GM20431 (cell line): ENCODE data around the gene MPZL1.

ENCODE experiments used
- in situ Hi-C: fragments of 300-500 bp; cut with MseI, MboI; formaldehyde crosslinking; loops from one replicate; pipeline ENCODE4 v1.15.0; 2020; ENCODE audit warnings: low sequenced_read_pairs; ENCODE audit not compliant: unreplicated experiment

Gene MPZL1

GRCh38 chr1:167772436-167772835 is 50.7 kb downstream of the MPZL1 start:
- in situ Hi-C loops, result no loop called here

- in situ Hi-C loops, result no loop called here
Observed at GRCh38 chr1:167773516-167773915, 51.7 kb downstream of the MPZL1 start.

- in situ Hi-C loops, result no loop called here
Observed at GRCh38 chr1:167774710-167775109, 52.9 kb downstream of the MPZL1 start.

GRCh38 chr1:167775178-167775577 is 53.4 kb downstream of the MPZL1 start:
- in situ Hi-C loops, result no loop called here

DNA sequence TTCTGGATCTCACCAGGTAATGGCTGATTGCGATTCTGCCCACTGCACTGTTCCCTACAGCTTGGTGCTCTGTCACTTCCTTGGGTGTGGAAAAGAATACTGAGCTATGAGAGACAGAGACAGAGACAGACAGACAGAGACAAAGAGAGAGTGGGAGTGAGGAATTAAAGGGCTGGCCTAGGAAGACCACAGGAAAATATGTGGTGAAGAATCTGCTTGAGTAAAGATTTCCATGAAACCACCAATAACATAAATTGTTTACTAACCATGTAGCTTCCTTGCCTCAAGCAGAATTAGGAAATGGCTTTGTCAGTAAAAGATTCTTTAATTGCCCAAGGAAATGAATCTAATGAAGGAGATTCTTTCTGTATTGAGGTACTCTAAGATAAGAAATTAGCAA is 54.4 kb downstream of the MPZL1 start:
- in situ Hi-C loops, result no loop called here

DNA sequence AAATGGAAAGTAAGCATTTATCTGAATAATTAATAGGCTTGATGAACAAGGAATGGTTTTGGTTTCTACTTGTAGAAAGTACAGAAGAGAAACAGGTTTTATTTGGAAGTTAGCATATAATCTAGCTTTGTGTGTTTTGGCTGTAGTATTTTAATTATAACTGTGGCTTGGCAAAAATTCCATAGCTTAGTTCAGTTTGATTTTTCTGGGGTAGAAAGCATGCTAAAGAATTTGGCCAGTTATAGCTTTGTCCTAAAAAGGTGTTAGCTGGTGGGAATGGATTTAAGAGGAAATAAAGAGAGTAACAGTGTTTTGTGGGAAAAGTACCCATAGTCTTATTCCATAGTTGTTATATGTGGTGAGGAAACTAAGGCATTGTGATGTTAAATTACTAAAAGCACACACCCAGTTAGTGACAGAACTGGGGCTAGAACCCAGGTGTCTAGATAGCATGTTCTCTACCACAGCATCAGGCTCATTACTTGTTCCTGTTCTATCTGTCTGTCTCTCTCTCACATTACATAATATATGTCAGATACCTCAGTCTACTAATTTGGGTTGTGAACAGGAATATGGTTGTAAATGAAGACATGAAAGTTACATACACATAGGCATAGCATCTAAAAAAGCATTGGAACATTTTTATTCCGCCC is 55.0 kb downstream of the MPZL1 start:
- in situ Hi-C loops, result no loop called here

DNA sequence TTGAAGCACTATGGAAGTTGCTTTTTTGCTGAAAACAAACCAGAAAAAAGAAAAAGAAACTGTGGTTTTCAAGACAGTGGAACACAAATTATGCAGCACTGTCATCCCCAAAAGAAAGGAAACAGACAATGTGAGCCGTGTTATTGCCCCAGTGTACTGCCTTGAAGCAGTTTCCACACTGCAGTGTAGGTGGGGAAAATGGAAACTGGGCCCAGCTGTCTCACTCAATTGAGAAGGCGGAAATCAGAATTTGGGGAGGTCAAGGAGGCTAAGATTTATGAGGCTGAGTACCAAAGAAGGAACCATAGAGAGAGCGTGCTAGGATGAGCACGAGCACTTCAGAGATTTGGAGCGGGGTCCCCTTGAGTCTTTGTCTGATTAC is 55.5 kb downstream of the MPZL1 start:
- in situ Hi-C loops, result no loop called here

GRCh38 chr1:167781558-167781957 is 59.8 kb downstream of the MPZL1 start:
- in situ Hi-C loops, result no loop called here

- in situ Hi-C loops, result no loop called here
Observed at GRCh38 chr1:167782946-167783345, 61.2 kb downstream of the MPZL1 start.

DNA sequence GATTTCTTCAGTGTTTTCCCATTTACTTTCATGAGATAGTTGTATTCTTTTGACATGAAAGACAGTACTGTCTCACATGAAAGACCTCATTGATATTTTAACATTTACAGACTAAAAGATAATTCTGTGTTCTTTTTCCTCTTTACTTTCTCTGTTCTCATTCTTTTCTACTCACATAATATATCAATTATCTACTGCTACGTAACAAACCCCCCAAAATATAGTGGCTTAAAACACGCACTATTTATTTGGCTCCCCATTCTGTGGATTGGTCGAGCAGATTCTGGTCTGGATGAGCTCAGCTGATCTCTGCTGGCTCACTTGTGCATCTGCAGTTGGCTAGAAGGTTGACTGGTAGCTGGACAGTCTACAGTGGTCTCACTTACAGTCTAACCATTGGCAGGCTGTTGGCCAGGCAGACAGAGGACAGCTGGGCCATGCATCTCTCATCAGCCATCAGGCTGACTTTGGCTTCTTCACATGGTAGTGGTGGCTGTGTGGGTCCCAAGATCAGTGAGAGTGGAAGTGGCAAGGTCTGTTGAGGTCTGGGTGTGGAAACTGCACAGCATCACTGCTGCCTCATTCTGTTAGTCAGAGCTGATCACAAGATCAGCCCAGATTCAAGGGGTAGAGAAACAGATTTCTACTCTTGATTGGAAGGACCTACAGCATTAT is 63.2 kb downstream of the MPZL1 start:
- in situ Hi-C loops, result no loop called here

GRCh38 chr1:167786502-167786901 is 64.7 kb downstream of the MPZL1 start:
- in situ Hi-C loops, result no loop called here

DNA sequence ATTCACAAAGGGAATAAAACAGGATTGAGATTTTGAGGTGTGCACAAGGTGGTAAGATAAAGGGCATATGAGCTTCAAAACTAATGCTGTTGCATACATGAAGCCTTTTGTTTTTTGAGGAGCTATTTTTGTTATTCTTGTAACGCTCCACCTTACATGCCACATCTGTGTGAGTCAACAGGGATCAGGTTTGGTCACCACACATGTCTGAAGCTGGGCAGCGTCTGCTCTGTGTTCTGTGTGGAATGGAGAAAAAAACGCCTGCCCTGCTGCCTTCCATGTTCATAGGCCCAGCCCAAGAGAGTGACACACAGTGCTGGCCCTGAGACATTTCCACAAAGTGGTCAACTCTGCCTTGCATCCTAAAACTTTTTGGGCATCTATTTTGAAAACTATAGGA is 67.7 kb downstream of the MPZL1 start:
- in situ Hi-C loops, result no loop called here

DNA sequence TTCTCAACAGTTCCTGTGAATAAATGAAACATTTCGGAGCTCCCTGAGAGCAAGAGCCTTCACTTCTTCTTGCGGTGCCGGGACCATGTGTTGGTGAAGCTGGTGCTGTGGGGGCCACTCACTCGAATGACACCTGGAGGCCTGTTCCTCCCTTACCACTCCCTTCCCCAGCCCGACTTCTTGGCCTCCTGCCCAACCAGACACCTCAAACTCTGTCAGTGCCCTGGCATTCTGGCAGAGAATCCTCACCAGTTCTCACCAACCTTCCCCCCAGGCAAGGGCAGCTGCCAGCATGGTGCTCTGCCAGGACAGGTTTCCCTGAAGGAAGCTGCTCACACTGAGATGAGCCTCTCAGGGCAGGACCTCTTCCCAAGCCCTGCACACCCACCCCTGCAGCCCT is 68.3 kb downstream of the MPZL1 start:
- in situ Hi-C loops, result no loop called here

- in situ Hi-C loops, result no loop called here
Observed at GRCh38 chr1:167791281-167792187, 69.8 kb downstream of the MPZL1 start.

DNA sequence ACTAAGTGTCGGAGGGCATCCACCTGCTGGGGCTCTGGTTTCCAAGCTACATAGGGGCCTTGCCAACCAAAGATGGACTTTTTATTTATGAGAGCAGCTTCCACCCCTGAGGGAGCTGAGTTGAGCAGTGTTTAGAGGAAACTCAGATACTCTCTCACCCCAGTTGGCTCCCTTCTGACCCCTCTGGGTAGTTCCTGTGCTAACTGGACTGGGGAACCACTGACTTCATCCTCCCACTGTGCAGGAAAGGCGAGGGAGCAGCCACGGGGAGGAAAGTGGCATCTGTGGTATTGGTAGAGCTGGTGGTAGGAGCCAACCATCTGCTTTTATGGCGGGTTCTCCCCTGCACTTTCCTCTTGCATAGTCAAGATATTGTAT is 70.4 kb downstream of the MPZL1 start:
- in situ Hi-C loops, result no loop called here

GRCh38 chr1:167794043-167794442 is 72.3 kb downstream of the MPZL1 start:
- in situ Hi-C loops, result no loop called here

- in situ Hi-C loops, result no loop called here
Observed at GRCh38 chr1:167795810-167796740, 74.3 kb downstream of the MPZL1 start.

DNA sequence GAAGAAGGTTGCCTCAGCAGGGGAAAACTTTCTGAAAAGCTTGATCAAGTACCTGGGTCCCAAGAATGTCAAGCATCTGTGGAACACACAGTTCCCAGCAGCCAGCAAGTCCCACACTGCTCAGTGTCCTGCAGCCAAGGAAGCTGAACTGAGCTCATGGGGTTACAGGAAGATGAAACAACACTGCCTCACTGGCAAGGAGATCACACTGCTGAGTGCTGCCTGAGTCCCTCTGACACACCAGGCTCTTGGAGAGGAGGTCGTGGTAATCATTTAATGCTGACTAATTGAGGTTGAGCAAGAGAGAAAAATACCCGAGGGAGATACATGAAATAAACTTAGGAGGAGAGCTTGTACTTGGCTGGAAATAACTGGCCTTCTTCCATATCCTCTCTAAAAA is 75.2 kb downstream of the MPZL1 start:
- in situ Hi-C loops, result no loop called here

DNA sequence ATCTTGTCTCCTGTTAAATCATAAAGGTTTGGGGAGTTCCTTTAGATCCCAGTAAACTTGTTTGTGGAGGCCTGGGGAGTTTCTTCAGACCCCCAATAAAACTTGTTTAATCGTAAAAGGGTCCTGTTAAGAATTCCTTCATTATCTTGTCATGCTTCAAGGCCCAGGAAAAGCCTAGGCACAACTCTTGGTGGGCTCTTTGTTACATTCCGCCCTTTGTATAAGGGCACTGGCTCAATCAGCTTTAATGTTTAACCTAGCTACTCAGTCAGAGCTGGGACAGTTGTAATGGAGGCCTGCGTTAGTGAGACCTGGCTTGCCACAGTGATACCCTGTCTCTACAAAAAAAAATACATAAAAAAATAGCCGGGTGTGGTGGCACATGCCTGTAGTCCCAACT is 77.2 kb downstream of the MPZL1 start:
- in situ Hi-C loops, result no loop called here

- in situ Hi-C loops, result no loop called here
Observed at GRCh38 chr1:167799747-167800146, 78.0 kb downstream of the MPZL1 start.
